Measurements from ENCODE around the gene SLC6A6.

- no peak for TF ChIP-seq CTCF (IDR thresholded peaks at IDR 0.05; ENCODE audit: low read length)
- TF ChIP-seq EZH2 (IDR thresholded peaks at IDR 0.05; ENCODE audit: borderline replicate concordance, low read length) = no peak
Observed at GRCh38 chr3:14397531-14397930, 4.9 kb upstream of the SLC6A6 start.

Data from OCI-LY1 (cell line).